Testis (tissue), 2 donors: ENCODE results near the gene RAMACL.

Experiments used
- POLR2A ChIP-seq: fragments of 450-650 bp; IDR thresholded peaks from one replicate; pipeline ENCODE4 v1.6.1; 2017; ENCODE audit warnings: antibody characterized with exemption, mild to moderate bottlenecking, moderate library complexity
- TF ChIP-seq, protein P1 (sequence below), 3 experiments: fragments of 450-650 bp in 2 of 3; fragments of 200-600 bp in 1 of 3; sonication (generic) in 1 of 3; IDR thresholded peaks; one replicate each; pipeline ENCODE4 v1.5.1; 2016 to 2019; ENCODE audit warnings: antibody characterized with exemption in 3 of 3, mild to moderate bottlenecking in 2 of 3, moderate library complexity in 1 of 3

DNA sequence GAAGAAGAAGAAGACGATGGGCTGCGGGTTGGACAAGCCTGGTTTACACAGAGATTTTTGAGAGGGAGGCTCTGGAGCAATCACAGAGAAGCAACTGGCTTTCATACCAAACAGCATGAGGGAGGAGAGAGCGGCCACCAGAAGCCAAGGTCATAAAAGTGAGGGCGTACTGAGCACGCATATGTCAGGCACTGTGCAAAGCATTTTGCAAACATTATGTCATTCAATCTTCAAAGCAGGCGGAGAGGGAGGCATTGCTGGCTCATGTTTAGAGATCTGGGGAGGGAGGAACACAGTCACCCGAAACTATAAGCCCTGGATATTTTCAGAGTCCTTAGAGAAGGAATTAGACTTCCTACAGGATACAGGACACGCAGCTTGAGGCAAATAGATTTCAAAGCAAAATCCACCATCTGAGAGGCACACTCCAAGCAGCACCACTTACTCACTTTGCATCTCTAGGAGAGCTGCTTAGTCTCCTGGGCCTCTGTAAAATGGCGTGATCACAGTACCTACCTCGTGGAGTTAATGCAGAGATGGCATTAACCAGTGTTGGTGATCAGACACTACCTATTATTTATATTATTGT is 24.6 kb downstream of the RAMACL start:
- TF ChIP-seq, protein P1, sequence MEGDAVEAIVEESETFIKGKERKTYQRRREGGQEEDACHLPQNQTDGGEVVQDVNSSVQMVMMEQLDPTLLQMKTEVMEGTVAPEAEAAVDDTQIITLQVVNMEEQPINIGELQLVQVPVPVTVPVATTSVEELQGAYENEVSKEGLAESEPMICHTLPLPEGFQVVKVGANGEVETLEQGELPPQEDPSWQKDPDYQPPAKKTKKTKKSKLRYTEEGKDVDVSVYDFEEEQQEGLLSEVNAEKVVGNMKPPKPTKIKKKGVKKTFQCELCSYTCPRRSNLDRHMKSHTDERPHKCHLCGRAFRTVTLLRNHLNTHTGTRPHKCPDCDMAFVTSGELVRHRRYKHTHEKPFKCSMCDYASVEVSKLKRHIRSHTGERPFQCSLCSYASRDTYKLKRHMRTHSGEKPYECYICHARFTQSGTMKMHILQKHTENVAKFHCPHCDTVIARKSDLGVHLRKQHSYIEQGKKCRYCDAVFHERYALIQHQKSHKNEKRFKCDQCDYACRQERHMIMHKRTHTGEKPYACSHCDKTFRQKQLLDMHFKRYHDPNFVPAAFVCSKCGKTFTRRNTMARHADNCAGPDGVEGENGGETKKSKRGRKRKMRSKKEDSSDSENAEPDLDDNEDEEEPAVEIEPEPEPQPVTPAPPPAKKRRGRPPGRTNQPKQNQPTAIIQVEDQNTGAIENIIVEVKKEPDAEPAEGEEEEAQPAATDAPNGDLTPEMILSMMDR (IDR thresholded peaks at IDR 0.05): no peak
- no peak for TF ChIP-seq POLR2A
